ENCODE data around the gene TPCN1. TPM values are rescaled to one million over a fixed set of nuclear protein-coding genes. Genes with fewer than 3 reads are reported as not detected.

The TPCN1 gene
- total RNA-seq, 1 experiment from 2014 or later = 32.7 TPM

DNA sequence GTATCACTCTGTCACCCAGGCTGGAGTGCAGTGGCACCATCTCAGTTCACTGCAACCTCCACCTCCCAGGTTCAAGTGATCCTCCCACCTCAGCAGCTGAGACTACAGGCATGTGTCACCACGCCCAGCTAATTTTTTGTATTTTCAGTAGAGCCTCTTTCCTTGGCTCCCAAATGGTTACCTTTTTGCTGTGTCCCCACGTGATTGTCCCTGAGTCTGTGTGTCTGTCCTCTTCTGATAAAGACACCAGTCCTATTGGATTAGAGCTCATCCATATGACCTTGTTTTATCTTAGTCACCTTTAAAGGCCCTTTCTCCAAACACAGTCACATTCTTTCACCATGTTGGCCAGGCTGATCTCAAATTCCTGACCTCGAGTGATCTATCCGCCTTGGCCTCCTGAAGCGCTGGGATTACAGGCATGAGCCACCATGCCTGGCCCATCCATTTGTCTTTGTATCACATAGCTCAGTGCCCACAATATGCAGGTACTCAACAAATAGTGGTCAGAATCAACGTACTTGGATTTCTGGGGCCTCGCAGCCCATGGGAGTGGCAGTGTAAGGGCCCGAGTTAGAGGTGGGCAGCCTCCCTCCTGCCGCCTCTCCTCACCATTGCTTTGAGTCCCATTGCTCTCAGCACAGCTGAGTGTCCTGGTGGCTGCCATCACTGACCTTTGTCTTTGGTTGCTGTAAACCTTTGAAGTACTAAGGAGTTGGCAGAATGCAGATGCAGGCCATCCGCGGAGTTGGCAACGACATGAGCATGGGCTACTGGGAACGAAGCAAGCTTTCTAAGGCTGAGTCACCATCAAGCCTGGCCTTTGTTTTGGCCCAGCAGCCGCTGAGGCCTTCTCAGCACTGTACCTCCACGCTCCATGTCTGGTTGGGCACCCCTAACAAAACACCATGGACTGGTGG, 9.3 kb downstream of the TPCN1 start:
- Mint-ChIP-seq H3K4me3 (no peak overlapping the region), H3K27ac (peak overlapping the region; percentile 45), H3K9me3 (no peaks in the 10 kb centered on the region), H3K27me3 (ENCODE audit: low read depth) (no peaks in the 10 kb centered on the region), H3K36me3 (peaks cover 43% of the 10 kb centered on the region), H3K4me1 (peaks cover 33% of the 10 kb centered on the region)
- TF ChIP-seq FOXJ3 (CRISPR knock-in tag; IDR thresholded peaks at IDR 0.05; ENCODE audit: borderline replicate concordance) = no peak
- TF ChIP-seq, protein P1, sequence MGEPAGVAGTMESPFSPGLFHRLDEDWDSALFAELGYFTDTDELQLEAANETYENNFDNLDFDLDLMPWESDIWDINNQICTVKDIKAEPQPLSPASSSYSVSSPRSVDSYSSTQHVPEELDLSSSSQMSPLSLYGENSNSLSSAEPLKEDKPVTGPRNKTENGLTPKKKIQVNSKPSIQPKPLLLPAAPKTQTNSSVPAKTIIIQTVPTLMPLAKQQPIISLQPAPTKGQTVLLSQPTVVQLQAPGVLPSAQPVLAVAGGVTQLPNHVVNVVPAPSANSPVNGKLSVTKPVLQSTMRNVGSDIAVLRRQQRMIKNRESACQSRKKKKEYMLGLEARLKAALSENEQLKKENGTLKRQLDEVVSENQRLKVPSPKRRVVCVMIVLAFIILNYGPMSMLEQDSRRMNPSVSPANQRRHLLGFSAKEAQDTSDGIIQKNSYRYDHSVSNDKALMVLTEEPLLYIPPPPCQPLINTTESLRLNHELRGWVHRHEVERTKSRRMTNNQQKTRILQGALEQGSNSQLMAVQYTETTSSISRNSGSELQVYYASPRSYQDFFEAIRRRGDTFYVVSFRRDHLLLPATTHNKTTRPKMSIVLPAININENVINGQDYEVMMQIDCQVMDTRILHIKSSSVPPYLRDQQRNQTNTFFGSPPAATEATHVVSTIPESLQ (CRISPR knock-in tag; IDR thresholded peaks at IDR 0.05) = no peak
- CTCF ChIA-PET = no interaction called here
- POLR2A ChIA-PET = interaction anchor here (1.1 kb wide), 1 partner anchor 9 kb away, joined by 3 read pairs; the partner anchor contains the start of gene TPCN1
- ATAC-seq = no peak
- DNase-seq (ENCODE audit: low spot score) = no peak

DNA sequence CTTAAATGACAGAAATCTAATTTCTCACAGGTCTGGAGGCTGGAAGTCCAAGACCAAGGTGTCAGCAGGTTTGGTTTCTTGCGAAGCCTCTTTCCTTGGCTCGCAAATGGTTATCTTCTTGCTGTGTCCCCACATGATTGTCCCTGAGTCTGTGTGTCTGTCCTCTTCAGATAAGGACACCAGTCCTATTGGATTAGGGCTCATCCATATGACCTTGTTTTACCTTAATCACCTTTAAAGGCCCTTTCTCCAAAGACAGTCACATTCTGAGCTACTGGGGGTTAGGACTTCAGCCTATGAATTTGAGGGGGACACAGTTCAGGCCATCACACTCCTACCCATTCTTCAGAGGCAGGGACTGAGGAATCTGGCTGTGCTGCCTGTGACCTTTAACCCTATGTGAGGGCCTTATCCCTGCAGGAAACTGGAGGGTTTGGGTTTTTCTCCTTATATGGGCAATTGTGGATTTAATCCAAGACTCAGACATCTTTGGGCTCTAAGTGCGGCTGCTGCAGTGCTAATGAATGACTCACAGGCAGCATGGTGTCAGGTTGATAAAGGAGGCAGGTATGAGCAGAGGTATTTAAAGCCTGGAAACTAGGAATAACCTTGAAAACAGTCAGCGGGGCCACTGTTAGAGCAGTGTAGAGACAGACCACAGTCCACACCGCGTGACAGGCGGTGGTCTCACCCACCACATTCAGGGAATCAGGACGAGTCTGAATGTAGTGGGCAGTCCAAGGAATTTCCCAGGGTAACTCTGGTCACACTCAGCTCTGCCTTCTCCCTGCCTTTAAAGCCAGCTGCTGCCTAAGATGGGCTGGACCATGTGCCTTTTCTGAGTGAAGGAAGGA, 10.2 kb downstream of the TPCN1 start:
- peaks cover 34% of the 10 kb centered on the region for H3K4me1 Mint-ChIP-seq
- ChIA-PET CTCF (no interaction called here), POLR2A (no interaction called here)
- H3K27ac Mint-ChIP-seq = peak overlapping the region; percentile 72; the same call in 1 of the 2 replicates
- peak; percentile 13; the same call in 1 of the 2 replicates for ATAC-seq
- H3K4me3 Mint-ChIP-seq = no peak overlapping the region
- no peak for DNase-seq (ENCODE audit: low spot score)
- TF ChIP-seq ZNF138 (CRISPR knock-in tag; conservative IDR thresholded peaks at IDR 0.05) (no peak), ZNF671 (CRISPR knock-in tag; IDR thresholded peaks at IDR 0.05) (no peak), TCF7 (CRISPR knock-in tag; IDR thresholded peaks at IDR 0.05; ENCODE audit: low read depth) (no peak), GTF2I (CRISPR knock-in tag; conservative IDR thresholded peaks at IDR 0.05) (no peak), IRF2 (CRISPR knock-in tag; IDR thresholded peaks at IDR 0.05; ENCODE audit: borderline replicate concordance, low read depth) (no peak), ZNF423 (CRISPR knock-in tag; IDR thresholded peaks at IDR 0.05) (no peak), ELF4 (CRISPR knock-in tag; IDR thresholded peaks at IDR 0.05; ENCODE audit: low read depth) (no peak), ZNF232 (CRISPR knock-in tag; IDR thresholded peaks at IDR 0.05) (no peak)
- TF ChIP-seq, protein P2, sequence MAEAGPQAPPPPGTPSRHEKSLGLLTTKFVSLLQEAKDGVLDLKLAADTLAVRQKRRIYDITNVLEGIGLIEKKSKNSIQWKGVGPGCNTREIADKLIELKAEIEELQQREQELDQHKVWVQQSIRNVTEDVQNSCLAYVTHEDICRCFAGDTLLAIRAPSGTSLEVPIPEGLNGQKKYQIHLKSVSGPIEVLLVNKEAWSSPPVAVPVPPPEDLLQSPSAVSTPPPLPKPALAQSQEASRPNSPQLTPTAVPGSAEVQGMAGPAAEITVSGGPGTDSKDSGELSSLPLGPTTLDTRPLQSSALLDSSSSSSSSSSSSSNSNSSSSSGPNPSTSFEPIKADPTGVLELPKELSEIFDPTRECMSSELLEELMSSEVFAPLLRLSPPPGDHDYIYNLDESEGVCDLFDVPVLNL (CRISPR knock-in tag; IDR thresholded peaks at IDR 0.05; ENCODE audit: borderline replicate concordance, low read depth) = no peak
- TF ChIP-seq, protein P3, sequence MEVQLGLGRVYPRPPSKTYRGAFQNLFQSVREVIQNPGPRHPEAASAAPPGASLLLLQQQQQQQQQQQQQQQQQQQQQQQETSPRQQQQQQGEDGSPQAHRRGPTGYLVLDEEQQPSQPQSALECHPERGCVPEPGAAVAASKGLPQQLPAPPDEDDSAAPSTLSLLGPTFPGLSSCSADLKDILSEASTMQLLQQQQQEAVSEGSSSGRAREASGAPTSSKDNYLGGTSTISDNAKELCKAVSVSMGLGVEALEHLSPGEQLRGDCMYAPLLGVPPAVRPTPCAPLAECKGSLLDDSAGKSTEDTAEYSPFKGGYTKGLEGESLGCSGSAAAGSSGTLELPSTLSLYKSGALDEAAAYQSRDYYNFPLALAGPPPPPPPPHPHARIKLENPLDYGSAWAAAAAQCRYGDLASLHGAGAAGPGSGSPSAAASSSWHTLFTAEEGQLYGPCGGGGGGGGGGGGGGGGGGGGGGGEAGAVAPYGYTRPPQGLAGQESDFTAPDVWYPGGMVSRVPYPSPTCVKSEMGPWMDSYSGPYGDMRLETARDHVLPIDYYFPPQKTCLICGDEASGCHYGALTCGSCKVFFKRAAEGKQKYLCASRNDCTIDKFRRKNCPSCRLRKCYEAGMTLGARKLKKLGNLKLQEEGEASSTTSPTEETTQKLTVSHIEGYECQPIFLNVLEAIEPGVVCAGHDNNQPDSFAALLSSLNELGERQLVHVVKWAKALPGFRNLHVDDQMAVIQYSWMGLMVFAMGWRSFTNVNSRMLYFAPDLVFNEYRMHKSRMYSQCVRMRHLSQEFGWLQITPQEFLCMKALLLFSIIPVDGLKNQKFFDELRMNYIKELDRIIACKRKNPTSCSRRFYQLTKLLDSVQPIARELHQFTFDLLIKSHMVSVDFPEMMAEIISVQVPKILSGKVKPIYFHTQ (CRISPR knock-in tag; IDR thresholded peaks at IDR 0.05) = no peak
- TF ChIP-seq, protein P4, sequence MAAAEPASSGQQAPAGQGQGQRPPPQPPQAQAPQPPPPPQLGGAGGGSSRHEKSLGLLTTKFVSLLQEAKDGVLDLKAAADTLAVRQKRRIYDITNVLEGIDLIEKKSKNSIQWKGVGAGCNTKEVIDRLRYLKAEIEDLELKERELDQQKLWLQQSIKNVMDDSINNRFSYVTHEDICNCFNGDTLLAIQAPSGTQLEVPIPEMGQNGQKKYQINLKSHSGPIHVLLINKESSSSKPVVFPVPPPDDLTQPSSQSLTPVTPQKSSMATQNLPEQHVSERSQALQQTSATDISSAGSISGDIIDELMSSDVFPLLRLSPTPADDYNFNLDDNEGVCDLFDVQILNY (CRISPR knock-in tag; IDR thresholded peaks at IDR 0.05) = no peak
- no peaks in the 10 kb centered on the region for H3K9me3 Mint-ChIP-seq
- no peaks in the 10 kb centered on the region for H3K27me3 Mint-ChIP-seq (ENCODE audit: low read depth)
- peaks cover 43% of the 10 kb centered on the region for H3K36me3 Mint-ChIP-seq
